GM12878 (cell line): ENCODE data around the gene ADM2. TPM values are rescaled to one million over a fixed set of nuclear protein-coding genes. Genes with fewer than 3 reads are reported as not detected.

ENCODE experiments used
- BRCA1 ChIP-seq: IDR thresholded peaks from 2 replicates; pipeline ENCODE4 v1.6.1; 2011; ENCODE audit warnings: low read depth, low read length, improper control_type of control experiment
- CBFB ChIP-seq: IDR thresholded peaks from 2 replicates; pipeline ENCODE4 v1.6.1; 2016; ENCODE audit warnings: antibody characterized with exemption, low read depth
- CHD4 ChIP-seq: fragments of 200-600 bp; sonication (generic); IDR thresholded peaks from 2 replicates; pipeline ENCODE4 v1.6.1; 2016; ENCODE audit warnings: mild to moderate bottlenecking
- EZH2 ChIP-seq: IDR thresholded peaks from 2 replicates; pipeline ENCODE4 v1.6.1; 2012; ENCODE audit warnings: low read depth, mild to moderate bottlenecking, control low read depth, inconsistent platforms, low read length, borderline replicate concordance; ENCODE audit not compliant: control insufficient read depth
- HDAC2 ChIP-seq: fragments of 200-600 bp; sonication (generic); IDR thresholded peaks from 2 replicates; pipeline ENCODE4 v1.6.1; 2017
- IRF4 ChIP-seq: IDR thresholded peaks from 2 replicates; pipeline ENCODE4 v1.6.1; 2011; ENCODE audit warnings: low read depth, low read length
- JUND ChIP-seq: IDR thresholded peaks from 2 replicates; pipeline ENCODE4 v1.6.1; 2012; ENCODE audit warnings: low read depth, mild to moderate bottlenecking, low read length, improper control_type of control experiment, moderate library complexity
- MTA2 ChIP-seq: fragments of 450-650 bp; IDR thresholded peaks from 2 replicates; pipeline ENCODE4 v1.6.1; 2016; ENCODE audit warnings: low read depth, mild to moderate bottlenecking, moderate library complexity
- NFYA ChIP-seq: IDR thresholded peaks from 2 replicates; pipeline ENCODE4 v1.6.1; 2011; ENCODE audit warnings: low read depth, mild to moderate bottlenecking, low read length, improper control_type of control experiment, borderline replicate concordance
- NR2C1 ChIP-seq: fragments of 450-650 bp; IDR thresholded peaks from 2 replicates; pipeline ENCODE4 v1.6.1; 2017; ENCODE audit warnings: antibody characterized with exemption, mild to moderate bottlenecking, moderate library complexity
- RAD51 ChIP-seq: fragments of 450-650 bp; IDR thresholded peaks from 2 replicates; pipeline ENCODE4 v1.6.1; 2016; ENCODE audit warnings: moderate library complexity, mild to moderate bottlenecking, inconsistent platforms
- YBX1 ChIP-seq: fragments of 450-650 bp; IDR thresholded peaks from 2 replicates; pipeline ENCODE4 v1.6.1; 2016; ENCODE audit warnings: antibody characterized with exemption
- ZNF24 ChIP-seq: fragments of 450-650 bp; IDR thresholded peaks from 2 replicates; pipeline ENCODE4 v1.6.1; 2017; ENCODE audit warnings: antibody characterized with exemption, mild to moderate bottlenecking
- ZNF592 ChIP-seq: fragments of 450-650 bp; IDR thresholded peaks from 2 replicates; pipeline ENCODE4 v1.6.1; 2017; ENCODE audit warnings: mild to moderate bottlenecking, moderate library complexity
- ZNF622 ChIP-seq: fragments of 450-650 bp; IDR thresholded peaks from 2 replicates; pipeline ENCODE4 v1.6.1; 2017; ENCODE audit warnings: mild to moderate bottlenecking, inconsistent platforms
- polyA plus RNA-seq, 11 experiments: library from polyadenylated mRNA; depleted of rRNA in 4 of 11; unstranded in 6 of 11; stranded (reverse) in 5 of 11; fragments of >200 nt; fragmentation: Nextera tagmentation in 4 of 11; fragmentation: Illumina TruSeq in 1 of 11; extraction: Ambion mirVana in 4 of 11; extraction: Trizol in 1 of 11; gene quantifications; 1 replicate in 1 of 11; 2 replicates in 10 of 11; pipeline versions ENCODE4 v1.2.1 to v1.2.3, GENCODE V29; 2011 to 2016; ENCODE audit warnings: inconsistent platforms in 2 of 11, missing spikeins in 2 of 11, low read depth in 1 of 11
- total RNA-seq, 4 experiments: library from RNA; depleted of rRNA in 3 of 4; stranded (reverse); fragments of >200 nt in 3 of 4; fragmentation: Illumina TruSeq in 1 of 4; extraction: Trizol in 1 of 4; gene quantifications; 2 replicates each; pipeline versions ENCODE4 v1.2.1 to v1.2.3, GENCODE V29; 2013 to 2021
- TF ChIP-seq, protein P1 (sequence below), 3 experiments: IDR thresholded peaks in 2 of 3; conservative IDR thresholded peaks in 1 of 3; 2 replicates each; pipeline ENCODE4 v1.5.1; 2011; ENCODE audit warnings: low read depth in 3 of 3, low read length in 3 of 3, mild to moderate bottlenecking in 3 of 3, control low read depth in 2 of 3, moderate library complexity in 2 of 3, inconsistent platforms in 1 of 3, mixed read lengths in 1 of 3; ENCODE audit not compliant: control insufficient read depth in 2 of 3, insufficient read depth in 1 of 3; ENCODE audit errors: extremely low read depth in 1 of 3
- TF ChIP-seq, protein P2 (sequence below): fragments of 450-650 bp; IDR thresholded peaks from 2 replicates; pipeline ENCODE4 v1.6.1; 2016; ENCODE audit warnings: mild to moderate bottlenecking, moderate library complexity, borderline replicate concordance
- TF ChIP-seq, protein P3 (sequence below): IDR thresholded peaks from 2 replicates; pipeline ENCODE4 v1.6.1; 2012; ENCODE audit warnings: low read depth, low read length, improper control_type of control experiment

ADM2 gene
- total and polyA plus RNA-seq, 10 of the 15 experiments (the other 5 are each of a cell fraction or from before 2014, with no cell fraction given), result 0.02 to 0.33 (median 0.12) TPM; not detected in 2

GRCh38 chr22:50529416-50529896 lies 48.1 kb downstream of the ADM2 start (continued):
- TF ChIP-seq ZNF592 (no peak), JUND (no peak), CBFB (no peak), ZNF24 (no peak), BRCA1 (no peak), NFYA (no peak), YBX1 (no peak), MTA2 (0 out of 2 replicates have a peak, but pooled peaks have one; percentile 16), CHD4 (no peak), EZH2 (no peak), NR2C1 (no peak), ZNF622 (no peak), HDAC2 (no peak), IRF4 (no peak), RAD51 (no peak)
- TF ChIP-seq, protein P1, sequence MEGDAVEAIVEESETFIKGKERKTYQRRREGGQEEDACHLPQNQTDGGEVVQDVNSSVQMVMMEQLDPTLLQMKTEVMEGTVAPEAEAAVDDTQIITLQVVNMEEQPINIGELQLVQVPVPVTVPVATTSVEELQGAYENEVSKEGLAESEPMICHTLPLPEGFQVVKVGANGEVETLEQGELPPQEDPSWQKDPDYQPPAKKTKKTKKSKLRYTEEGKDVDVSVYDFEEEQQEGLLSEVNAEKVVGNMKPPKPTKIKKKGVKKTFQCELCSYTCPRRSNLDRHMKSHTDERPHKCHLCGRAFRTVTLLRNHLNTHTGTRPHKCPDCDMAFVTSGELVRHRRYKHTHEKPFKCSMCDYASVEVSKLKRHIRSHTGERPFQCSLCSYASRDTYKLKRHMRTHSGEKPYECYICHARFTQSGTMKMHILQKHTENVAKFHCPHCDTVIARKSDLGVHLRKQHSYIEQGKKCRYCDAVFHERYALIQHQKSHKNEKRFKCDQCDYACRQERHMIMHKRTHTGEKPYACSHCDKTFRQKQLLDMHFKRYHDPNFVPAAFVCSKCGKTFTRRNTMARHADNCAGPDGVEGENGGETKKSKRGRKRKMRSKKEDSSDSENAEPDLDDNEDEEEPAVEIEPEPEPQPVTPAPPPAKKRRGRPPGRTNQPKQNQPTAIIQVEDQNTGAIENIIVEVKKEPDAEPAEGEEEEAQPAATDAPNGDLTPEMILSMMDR (IDR thresholded peaks at IDR 0.05 in 2 of 3, conservative IDR thresholded peaks at IDR 0.05 in 1 of 3; ENCODE audit: control insufficient read depth in 2 of 3, extremely low read depth in 1 of 3, insufficient read depth in 1 of 3, low read depth in 3 of 3, low read length in 3 of 3), result no peak
- TF ChIP-seq, protein P2, sequence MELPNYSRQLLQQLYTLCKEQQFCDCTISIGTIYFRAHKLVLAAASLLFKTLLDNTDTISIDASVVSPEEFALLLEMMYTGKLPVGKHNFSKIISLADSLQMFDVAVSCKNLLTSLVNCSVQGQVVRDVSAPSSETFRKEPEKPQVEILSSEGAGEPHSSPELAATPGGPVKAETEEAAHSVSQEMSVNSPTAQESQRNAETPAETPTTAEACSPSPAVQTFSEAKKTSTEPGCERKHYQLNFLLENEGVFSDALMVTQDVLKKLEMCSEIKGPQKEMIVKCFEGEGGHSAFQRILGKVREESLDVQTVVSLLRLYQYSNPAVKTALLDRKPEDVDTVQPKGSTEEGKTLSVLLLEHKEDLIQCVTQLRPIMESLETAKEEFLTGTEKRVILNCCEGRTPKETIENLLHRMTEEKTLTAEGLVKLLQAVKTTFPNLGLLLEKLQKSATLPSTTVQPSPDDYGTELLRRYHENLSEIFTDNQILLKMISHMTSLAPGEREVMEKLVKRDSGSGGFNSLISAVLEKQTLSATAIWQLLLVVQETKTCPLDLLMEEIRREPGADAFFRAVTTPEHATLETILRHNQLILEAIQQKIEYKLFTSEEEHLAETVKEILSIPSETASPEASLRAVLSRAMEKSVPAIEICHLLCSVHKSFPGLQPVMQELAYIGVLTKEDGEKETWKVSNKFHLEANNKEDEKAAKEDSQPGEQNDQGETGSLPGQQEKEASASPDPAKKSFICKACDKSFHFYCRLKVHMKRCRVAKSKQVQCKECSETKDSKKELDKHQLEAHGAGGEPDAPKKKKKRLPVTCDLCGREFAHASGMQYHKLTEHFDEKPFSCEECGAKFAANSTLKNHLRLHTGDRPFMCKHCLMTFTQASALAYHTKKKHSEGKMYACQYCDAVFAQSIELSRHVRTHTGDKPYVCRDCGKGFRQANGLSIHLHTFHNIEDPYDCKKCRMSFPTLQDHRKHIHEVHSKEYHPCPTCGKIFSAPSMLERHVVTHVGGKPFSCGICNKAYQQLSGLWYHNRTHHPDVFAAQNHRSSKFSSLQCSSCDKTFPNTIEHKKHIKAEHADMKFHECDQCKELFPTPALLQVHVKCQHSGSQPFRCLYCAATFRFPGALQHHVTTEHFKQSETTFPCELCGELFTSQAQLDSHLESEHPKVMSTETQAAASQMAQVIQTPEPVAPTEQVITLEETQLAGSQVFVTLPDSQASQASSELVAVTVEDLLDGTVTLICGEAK, result 0 out of 2 replicates have a peak, but pooled peaks have one; percentile 23
- TF ChIP-seq, protein P3, sequence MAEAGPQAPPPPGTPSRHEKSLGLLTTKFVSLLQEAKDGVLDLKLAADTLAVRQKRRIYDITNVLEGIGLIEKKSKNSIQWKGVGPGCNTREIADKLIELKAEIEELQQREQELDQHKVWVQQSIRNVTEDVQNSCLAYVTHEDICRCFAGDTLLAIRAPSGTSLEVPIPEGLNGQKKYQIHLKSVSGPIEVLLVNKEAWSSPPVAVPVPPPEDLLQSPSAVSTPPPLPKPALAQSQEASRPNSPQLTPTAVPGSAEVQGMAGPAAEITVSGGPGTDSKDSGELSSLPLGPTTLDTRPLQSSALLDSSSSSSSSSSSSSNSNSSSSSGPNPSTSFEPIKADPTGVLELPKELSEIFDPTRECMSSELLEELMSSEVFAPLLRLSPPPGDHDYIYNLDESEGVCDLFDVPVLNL, result no peak
